Measurements from ENCODE around the gene ZNF615. TPM values are rescaled to one million over a fixed set of nuclear protein-coding genes. Genes with fewer than 3 reads are reported as not detected.
"Not testable (repeated sequence)": the region's sequence is repeated elsewhere in the genome, so short reads cannot be mapped to it uniquely, and the experiment has no call there.

ZNF615 gene
- total RNA-seq, 4 donors from 2014 or later: 3.6 to 23.9 (median 14.4) TPM

DNA sequence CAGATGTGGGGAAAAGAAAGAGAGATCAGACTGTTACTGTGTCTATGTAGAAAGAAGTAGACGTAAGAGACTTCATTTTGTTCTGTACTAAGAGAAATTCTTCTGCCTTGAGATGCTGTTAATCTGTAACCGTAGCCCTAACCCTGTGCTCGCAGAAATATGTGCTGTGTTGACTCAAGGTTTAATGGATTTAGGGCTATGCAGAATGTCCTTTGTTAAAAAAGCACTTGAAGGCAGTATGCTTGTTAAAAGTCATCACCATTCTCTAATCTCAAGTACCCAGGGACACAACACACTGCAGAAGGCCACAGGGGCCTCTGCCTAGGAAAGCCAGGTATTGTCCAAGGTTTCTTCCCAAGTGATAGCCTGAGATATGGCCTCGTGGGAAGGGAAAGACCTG, 16.5 kb upstream of the ZNF615 start:
- not testable (repeated sequence) for H3K27me3 ChIP-seq
- 90 to 100% methylated on average over 3 to 4 of the region's 4 CpGs for WGBS, 2 donors (ENCODE audit: low coverage in 1 of 2)
- H3K36me3 ChIP-seq: peaks cover 5 to 62% (median 34%) of the 10 kb centered on the region in 4 donors

DNA sequence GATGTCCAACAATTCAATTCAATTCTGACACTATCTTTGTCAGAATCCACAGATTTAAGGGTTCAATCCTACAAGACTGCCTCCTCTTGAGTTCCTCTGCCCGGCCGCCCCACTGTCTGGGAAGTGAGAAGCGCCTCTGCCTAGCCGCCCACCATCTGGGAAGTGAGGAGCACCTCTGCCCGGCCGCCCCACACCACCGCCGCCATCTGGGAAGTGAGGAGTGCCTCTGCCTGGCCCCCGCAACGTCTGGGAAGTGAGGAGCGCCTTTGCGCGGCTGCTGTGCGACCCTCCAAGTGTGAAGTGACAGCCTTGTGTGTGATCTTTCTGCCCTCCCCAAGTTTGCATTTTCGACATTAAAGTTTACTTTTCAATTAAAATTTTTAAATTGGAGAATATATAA, 14.2 kb upstream of the ZNF615 start:
- H3K9me3 ChIP-seq: peaks cover 61 to 64% of the 10 kb centered on the region in 2 donors
- H3K36me3 ChIP-seq: peaks cover 8 to 85% (median 48%) of the 10 kb centered on the region in 4 donors

More for the DNA sequence above, 16.5 kb upstream of the ZNF615 start:
- peaks cover 0 to 17% (median 3%) of the 10 kb centered on the region in 4 donors for H3K4me1 ChIP-seq
- DNase-seq; intact Hi-C loops (cut with DNase I; ENCODE audit: low total_unique reads); H3K4me3 ChIP-seq; in situ Hi-C loops (cut with MboI; ENCODE audit: low pct_ligation_motif_present in 1 of 4, low pct_unique_long_range_greater_than_20kb in 1 of 4, low sequenced_read_pairs in 3 of 4); H3K27ac ChIP-seq: not testable (repeated sequence)
- peaks cover 38 to 45% of the 10 kb centered on the region in 2 donors for H3K9me3 ChIP-seq

DNA sequence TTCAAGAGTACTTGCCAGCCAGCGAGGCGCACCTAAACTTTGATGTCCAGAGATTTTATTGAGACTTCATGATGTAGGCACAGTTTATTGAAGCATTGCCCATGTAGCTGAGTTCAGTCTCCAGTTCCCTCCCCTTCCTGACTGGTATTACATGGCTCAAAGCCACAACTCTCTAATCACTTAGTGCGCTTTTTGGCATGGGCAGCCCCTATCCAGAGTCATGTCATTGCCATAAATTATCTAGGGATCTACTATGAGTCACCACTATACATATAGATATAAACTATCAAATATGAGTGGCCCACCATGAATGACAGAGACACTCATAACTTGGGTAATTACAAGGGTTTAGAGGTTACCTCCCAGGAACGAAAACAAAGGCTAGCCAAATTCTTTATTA, 12.5 kb upstream of the ZNF615 start:
- Histone ChIP-seq H3K27ac (no peak overlapping the region), H3K27me3 (no peaks in the 10 kb centered on the region), H3K9me3 (peaks cover 78 to 79% of the 10 kb centered on the region in 2 donors), H3K36me3 (peaks cover 12 to 97% (median 57%) of the 10 kb centered on the region in 4 donors), H3K4me3 (no peak overlapping the region), H3K4me1 (no peaks in the 10 kb centered on the region)
- TF ChIP-seq EP300 (IDR thresholded peaks at IDR 0.05; ENCODE audit: low read depth): no peak
- 97 to 100% methylated on average over 1 to 4 of the region's 4 CpGs for WGBS, 2 donors (ENCODE audit: low coverage in 1 of 2)
- intact Hi-C loops (cut with DNase I; ENCODE audit: low total_unique reads): no loop called here
- in situ Hi-C loops (cut with MboI; ENCODE audit: low pct_ligation_motif_present in 1 of 4, low pct_unique_long_range_greater_than_20kb in 1 of 4, low sequenced_read_pairs in 3 of 4): no loop called here
- no peak for DNase-seq

More for the DNA sequence above, 14.2 kb upstream of the ZNF615 start:
- peaks cover 0 to 7% (median under 1%) of the 10 kb centered on the region in 4 donors for H3K4me1 ChIP-seq
- in situ Hi-C loops (cut with MboI; ENCODE audit: low pct_ligation_motif_present in 1 of 4, low pct_unique_long_range_greater_than_20kb in 1 of 4, low sequenced_read_pairs in 3 of 4) (no loop called here), intact Hi-C loops (cut with DNase I; ENCODE audit: low total_unique reads) (no loop called here)
- WGBS, 2 donors (ENCODE audit: low coverage in 1 of 2): 96% methylated on average over 10 to 15 of the region's 15 CpGs
- TF ChIP-seq POLR2AphosphoS5 (IDR thresholded peaks at IDR 0.05) (no peak), POLR2A (IDR thresholded peaks at IDR 0.05) (no peak), EP300 (IDR thresholded peaks at IDR 0.05; ENCODE audit: low read depth) (no peak)
- TF ChIP-seq, protein P1, sequence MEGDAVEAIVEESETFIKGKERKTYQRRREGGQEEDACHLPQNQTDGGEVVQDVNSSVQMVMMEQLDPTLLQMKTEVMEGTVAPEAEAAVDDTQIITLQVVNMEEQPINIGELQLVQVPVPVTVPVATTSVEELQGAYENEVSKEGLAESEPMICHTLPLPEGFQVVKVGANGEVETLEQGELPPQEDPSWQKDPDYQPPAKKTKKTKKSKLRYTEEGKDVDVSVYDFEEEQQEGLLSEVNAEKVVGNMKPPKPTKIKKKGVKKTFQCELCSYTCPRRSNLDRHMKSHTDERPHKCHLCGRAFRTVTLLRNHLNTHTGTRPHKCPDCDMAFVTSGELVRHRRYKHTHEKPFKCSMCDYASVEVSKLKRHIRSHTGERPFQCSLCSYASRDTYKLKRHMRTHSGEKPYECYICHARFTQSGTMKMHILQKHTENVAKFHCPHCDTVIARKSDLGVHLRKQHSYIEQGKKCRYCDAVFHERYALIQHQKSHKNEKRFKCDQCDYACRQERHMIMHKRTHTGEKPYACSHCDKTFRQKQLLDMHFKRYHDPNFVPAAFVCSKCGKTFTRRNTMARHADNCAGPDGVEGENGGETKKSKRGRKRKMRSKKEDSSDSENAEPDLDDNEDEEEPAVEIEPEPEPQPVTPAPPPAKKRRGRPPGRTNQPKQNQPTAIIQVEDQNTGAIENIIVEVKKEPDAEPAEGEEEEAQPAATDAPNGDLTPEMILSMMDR (IDR thresholded peaks at IDR 0.05): no peak
- DNase-seq: no peak
- no peak overlapping the region for H3K27ac ChIP-seq
- H3K27me3 ChIP-seq: no peaks in the 10 kb centered on the region
- no peak overlapping the region for H3K4me3 ChIP-seq

DNA sequence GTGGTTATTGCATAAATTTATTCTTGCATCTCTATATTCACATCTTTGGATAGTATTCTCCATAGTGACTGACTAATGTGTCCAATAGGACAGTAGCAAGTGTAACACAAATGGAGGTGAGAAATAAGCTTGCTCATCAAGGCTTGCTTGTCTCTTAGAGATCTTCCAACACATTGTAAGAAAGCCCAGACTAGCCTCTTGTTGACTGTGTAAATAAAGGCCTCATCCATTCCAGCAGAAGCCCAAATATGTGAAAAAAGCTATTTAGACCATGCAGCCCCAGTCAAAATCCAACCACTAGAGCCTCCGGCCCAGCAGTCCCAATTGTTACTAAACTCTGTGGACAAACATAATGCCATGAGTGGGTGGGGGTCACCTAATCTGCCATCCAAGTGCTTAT, 2.7 kb upstream of the ZNF615 start:
- H3K27ac ChIP-seq: no peak overlapping the region
- 100% methylated on average over 1 of the region's 1 CpG; no CpG with 5 or more reads in 1 of the 2 donors for whole genome bisulfite sequencing, 2 donors (ENCODE audit: low coverage in 1 of 2)
- H3K4me3 ChIP-seq: no peak overlapping the region
- H3K36me3 ChIP-seq: peaks cover 0 to 21% (median 6%) of the 10 kb centered on the region in 4 donors
- H3K9me3 ChIP-seq: peaks cover 20 to 23% of the 10 kb centered on the region in 2 donors
- intact Hi-C loops (cut with DNase I; ENCODE audit: low total_unique reads) (no loop called here), in situ Hi-C loops (cut with MboI; ENCODE audit: low pct_ligation_motif_present in 1 of 4, low pct_unique_long_range_greater_than_20kb in 1 of 4, low sequenced_read_pairs in 3 of 4) (no loop called here)
- H3K27me3 ChIP-seq: no peaks in the 10 kb centered on the region
- no peak for DNase-seq
- TF ChIP-seq POLR2AphosphoS5 (IDR thresholded peaks at IDR 0.05) (no peak), EP300 (IDR thresholded peaks at IDR 0.05; ENCODE audit: low read depth) (no peak), POLR2A (IDR thresholded peaks at IDR 0.05) (no peak)
- TF ChIP-seq, protein P1 (IDR thresholded peaks at IDR 0.05): no peak
- H3K4me1 ChIP-seq: peaks cover 0 to 15% (median 6%) of the 10 kb centered on the region in 4 donors

DNA sequence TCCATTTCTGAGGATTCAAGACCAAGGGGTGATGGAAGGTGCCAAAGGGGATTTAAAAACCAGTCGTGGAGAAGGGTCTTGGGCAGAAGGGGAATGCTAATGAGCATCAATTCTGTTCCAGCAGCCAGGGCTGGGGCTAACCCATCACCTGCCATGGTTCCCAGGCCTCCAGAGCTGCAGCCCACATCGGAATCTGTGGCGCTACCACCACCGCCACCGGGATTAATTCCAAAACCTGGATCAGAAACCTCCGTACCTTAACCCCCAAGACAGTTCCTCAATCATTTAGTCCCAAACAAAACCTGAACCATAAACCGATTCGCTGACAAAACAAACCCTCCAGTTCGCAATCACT, 583 bp downstream of the ZNF615 start:
- no peak for DNase-seq
- WGBS, 2 donors (ENCODE audit: low coverage in 1 of 2): 9% methylated on average over 9 of the region's 9 CpGs; no CpG with 5 or more reads in 1 of the 2 donors
- no peaks in the 10 kb centered on the region for H3K27me3 ChIP-seq
- peaks cover 18 to 24% of the 10 kb centered on the region in 2 donors for H3K9me3 ChIP-seq
- peaks cover 0 to 25% (median 11%) of the 10 kb centered on the region in 4 donors for H3K36me3 ChIP-seq
- peak overlapping the region; percentile 54 to 77 (median 64) for H3K4me3 ChIP-seq
- H3K4me1 ChIP-seq: peaks cover 0 to 15% (median 6%) of the 10 kb centered on the region in 4 donors
- H3K27ac ChIP-seq: peak overlapping the region; percentile 73 to 92 (median 84)
- in situ Hi-C loops (cut with MboI; ENCODE audit: low pct_ligation_motif_present in 1 of 4, low pct_unique_long_range_greater_than_20kb in 1 of 4, low sequenced_read_pairs in 3 of 4): no loop called here
- intact Hi-C loops (cut with DNase I; ENCODE audit: low total_unique reads): no loop called here
- TF ChIP-seq EP300 (IDR thresholded peaks at IDR 0.05; ENCODE audit: low read depth) (no peak), POLR2AphosphoS5 (IDR thresholded peaks at IDR 0.05) (no peak), POLR2A (IDR thresholded peaks at IDR 0.05) (no peak)
- TF ChIP-seq, protein P1 (IDR thresholded peaks at IDR 0.05): no peak
